ENCODE measurements around the gene ZNF277. TPM values are rescaled to one million over a fixed set of nuclear protein-coding genes. Genes with fewer than 3 reads are reported as not detected.
"Not testable (repeated sequence)": the region's sequence is repeated elsewhere in the genome, so short reads cannot be mapped to it uniquely, and the experiment has no call there.

ZNF277 gene
- total RNA-seq, 1 donor from 2014 or later, result 20.6 TPM

GRCh38 chr7:112211348-112211907, 4.9 kb downstream of the ZNF277 start:
- no peak for DNase-seq (ENCODE audit: low spot score)

- DNase-seq (ENCODE audit: low spot score), result no peak
Observed at GRCh38 chr7:112212571-112212970, 6.1 kb downstream of the ZNF277 start.

GRCh38 chr7:112213735-112214134, 7.2 kb downstream of the ZNF277 start:
- DNase-seq (ENCODE audit: low spot score), result no peak

- no peak for DNase-seq (ENCODE audit: low spot score)
Observed at GRCh38 chr7:112214268-112214667, 7.8 kb downstream of the ZNF277 start.

- DNase-seq (ENCODE audit: low spot score), result no peak
Observed at GRCh38 chr7:112214883-112215282, 8.4 kb downstream of the ZNF277 start.

- DNase-seq (ENCODE audit: low spot score), result no peak
Observed at GRCh38 chr7:112215787-112216186, 9.3 kb downstream of the ZNF277 start.

GRCh38 chr7:112220877-112221434, 14.5 kb downstream of the ZNF277 start:
- DNase-seq (ENCODE audit: low spot score), result no peak

- DNase-seq (ENCODE audit: low spot score), result no peak
Observed at GRCh38 chr7:112223310-112223709, 16.8 kb downstream of the ZNF277 start.

- DNase-seq (ENCODE audit: low spot score), result no peak
Observed at GRCh38 chr7:112224186-112224585, 17.7 kb downstream of the ZNF277 start.

GRCh38 chr7:112225006-112225405, 18.5 kb downstream of the ZNF277 start:
- DNase-seq (ENCODE audit: low spot score), result no peak

- no peak for DNase-seq (ENCODE audit: low spot score)
Observed at GRCh38 chr7:112226701-112227276, 20.3 kb downstream of the ZNF277 start.

GRCh38 chr7:112228632-112229031, 22.1 kb downstream of the ZNF277 start:
- no peak for DNase-seq (ENCODE audit: low spot score)

- no peak for DNase-seq (ENCODE audit: low spot score)
Observed at GRCh38 chr7:112232212-112232978, 25.9 kb downstream of the ZNF277 start.

- no peak for DNase-seq (ENCODE audit: low spot score)
Observed at GRCh38 chr7:112233048-112233697, 26.7 kb downstream of the ZNF277 start.

- DNase-seq (ENCODE audit: low spot score), result no peak
Observed at GRCh38 chr7:112234147-112234546, 27.7 kb downstream of the ZNF277 start.

- DNase-seq (ENCODE audit: low spot score), result no peak
Observed at GRCh38 chr7:112236597-112236996, 30.1 kb downstream of the ZNF277 start.

GRCh38 chr7:112238330-112238729, 31.8 kb downstream of the ZNF277 start:
- DNase-seq (ENCODE audit: low spot score), result no peak

- no peak for DNase-seq (ENCODE audit: low spot score)
Observed at GRCh38 chr7:112238852-112239610, 32.5 kb downstream of the ZNF277 start.

GRCh38 chr7:112248598-112248997, 42.1 kb downstream of the ZNF277 start:
- no peak for DNase-seq (ENCODE audit: low spot score)

- not testable (repeated sequence) for DNase-seq (ENCODE audit: low spot score)
Observed at GRCh38 chr7:112249967-112250366, 43.5 kb downstream of the ZNF277 start.

GRCh38 chr7:112252141-112252540, 45.6 kb downstream of the ZNF277 start:
- no peak for DNase-seq (ENCODE audit: low spot score)

GRCh38 chr7:112252691-112253090, 46.2 kb downstream of the ZNF277 start:
- DNase-seq (ENCODE audit: low spot score), result no peak

Data from ureter (tissue), 1 donor.